Ishikawa (cell line): Measurements from ENCODE around the gene LBX2.

Source experiments
- CEBPB ChIP-seq: IDR thresholded peaks from 2 replicates; pipeline ENCODE4 v1.6.1; 2012
- CREB1 ChIP-seq: IDR thresholded peaks from 2 replicates; pipeline ENCODE4 v1.6.1; 2012; ENCODE audit warnings: low read depth
- EGR1 ChIP-seq: IDR thresholded peaks from 2 replicates; pipeline ENCODE4 v1.6.1; 2012
- EP300 ChIP-seq: IDR thresholded peaks from 2 replicates; pipeline ENCODE4 v1.6.1; 2012; ENCODE audit warnings: borderline replicate concordance
- FOXM1 ChIP-seq: IDR thresholded peaks from 2 replicates; pipeline ENCODE4 v1.6.1; 2012; ENCODE audit warnings: low read depth, borderline replicate concordance
- MAX ChIP-seq: IDR thresholded peaks from 2 replicates; pipeline ENCODE4 v1.6.1; 2012
- NFIC ChIP-seq: IDR thresholded peaks from 2 replicates; pipeline ENCODE4 v1.6.1; 2012
- RAD21 ChIP-seq: IDR thresholded peaks from 2 replicates; pipeline ENCODE4 v1.6.1; 2012; ENCODE audit warnings: low read depth
- REST ChIP-seq: IDR thresholded peaks from 2 replicates; pipeline ENCODE4 v1.6.1; 2012; ENCODE audit warnings: low read depth, mild to moderate bottlenecking
- TAF1 ChIP-seq: IDR thresholded peaks from 2 replicates; pipeline ENCODE4 v1.6.1; 2012; ENCODE audit warnings: low read depth, mild to moderate bottlenecking
- TCF12 ChIP-seq: IDR thresholded peaks from 2 replicates; pipeline ENCODE4 v1.6.1; 2012; ENCODE audit warnings: low read depth
- TEAD4 ChIP-seq: IDR thresholded peaks from 2 replicates; pipeline ENCODE4 v1.6.1; 2012
- YY1 ChIP-seq: IDR thresholded peaks from 2 replicates; pipeline ENCODE4 v1.6.1; 2012; ENCODE audit warnings: low read depth
- ZBTB7A ChIP-seq: IDR thresholded peaks from 2 replicates; pipeline ENCODE4 v1.6.1; 2012; ENCODE audit warnings: low read depth
- TF ChIP-seq, protein P1 (sequence below): IDR thresholded peaks from 2 replicates; pipeline ENCODE4 v1.6.1; 2012

LBX2 gene

GRCh38 chr2:74542978-74543377 lies 43.6 kb upstream of the LBX2 start:
- no peak for TF ChIP-seq FOXM1
- no peak for TF ChIP-seq CREB1
- no peak for TF ChIP-seq TAF1
- TF ChIP-seq, protein P1, sequence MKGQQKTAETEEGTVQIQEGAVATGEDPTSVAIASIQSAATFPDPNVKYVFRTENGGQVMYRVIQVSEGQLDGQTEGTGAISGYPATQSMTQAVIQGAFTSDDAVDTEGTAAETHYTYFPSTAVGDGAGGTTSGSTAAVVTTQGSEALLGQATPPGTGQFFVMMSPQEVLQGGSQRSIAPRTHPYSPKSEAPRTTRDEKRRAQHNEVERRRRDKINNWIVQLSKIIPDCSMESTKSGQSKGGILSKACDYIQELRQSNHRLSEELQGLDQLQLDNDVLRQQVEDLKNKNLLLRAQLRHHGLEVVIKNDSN = no peak
- TF ChIP-seq NFIC = no peak
- TF ChIP-seq RAD21 = no peak
- no peak for TF ChIP-seq TEAD4
- TF ChIP-seq EP300 = no peak
- no peak for TF ChIP-seq MAX
- no peak for TF ChIP-seq CEBPB
- no peak for TF ChIP-seq REST

DNA sequence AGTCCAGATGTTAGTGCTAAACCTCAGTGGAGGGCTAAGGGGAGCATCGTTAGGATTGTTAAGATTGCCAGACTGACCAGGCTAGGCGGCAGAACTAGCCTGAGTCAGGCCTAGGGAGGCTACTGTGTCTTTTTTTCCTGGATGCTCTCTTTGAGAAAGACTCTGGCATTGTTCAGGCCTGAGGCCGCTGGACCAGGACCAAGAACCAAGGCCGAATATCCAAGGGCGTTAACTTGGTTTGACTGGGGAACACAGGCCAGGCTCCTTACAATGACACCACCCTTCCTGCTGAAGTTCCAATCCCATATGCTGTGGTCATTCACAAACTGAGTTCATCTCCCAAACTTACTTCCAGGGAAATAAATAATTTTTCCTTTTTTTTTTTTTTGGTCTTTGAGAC lies 40.9 kb upstream of the LBX2 start:
- TF ChIP-seq TCF12 (no peak), CREB1 (no peak), CEBPB (no peak), REST (no peak), FOXM1 (no peak), ZBTB7A (no peak)

- TF ChIP-seq CEBPB (peak; percentile 56; the same call in 1 of the 2 replicates), TEAD4 (no peak), ZBTB7A (no peak), NFIC (no peak)
These were observed 39.5 kb upstream of the LBX2 start for GRCh38 chr2:74538881-74539339.

DNA sequence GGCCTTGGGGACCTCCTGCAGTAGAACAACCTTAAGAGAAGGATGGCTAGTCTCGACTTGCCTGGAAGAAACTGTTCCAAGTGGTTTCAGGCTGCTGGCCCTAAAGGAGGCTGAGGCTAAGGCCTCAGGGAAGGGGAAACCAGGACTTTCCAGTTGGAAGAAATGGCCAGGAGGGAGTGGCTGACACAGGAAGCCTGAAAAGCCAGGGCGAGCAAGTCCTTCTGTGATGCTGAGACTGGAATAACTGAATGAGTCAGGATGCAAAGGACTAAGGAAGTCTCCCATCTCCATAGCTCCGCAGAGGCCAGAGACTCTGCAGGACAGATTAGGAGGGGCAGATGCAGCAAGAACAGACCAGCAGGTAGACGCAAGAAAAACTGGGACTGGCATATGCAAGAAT lies 37.7 kb upstream of the LBX2 start:
- no peak for TF ChIP-seq EP300
- TF ChIP-seq, protein P1 = no peak
- TF ChIP-seq ZBTB7A = no peak
- TF ChIP-seq YY1 = no peak
- TF ChIP-seq TCF12 = no peak
- TF ChIP-seq TEAD4 = no peak
- no peak for TF ChIP-seq RAD21
- TF ChIP-seq REST = no peak
- no peak for TF ChIP-seq MAX
- no peak for TF ChIP-seq EGR1
- TF ChIP-seq TAF1 = no peak
- no peak for TF ChIP-seq NFIC
- TF ChIP-seq CEBPB = no peak

- no peak for TF ChIP-seq YY1
- no peak for TF ChIP-seq ZBTB7A
- TF ChIP-seq, protein P1 = no peak
- no peak for TF ChIP-seq EP300
- no peak for TF ChIP-seq MAX
- no peak for TF ChIP-seq NFIC
These were observed 37.0 kb upstream of the LBX2 start for GRCh38 chr2:74536166-74536950.
